C4-2B (cell line): ENCODE results near the gene IMMT.

Experiments used
- H3K27ac ChIP-seq: fragments of 450-650 bp; 2 replicates; pipeline ENCODE4 v1.5.1; 2017
- CTCF ChIP-seq: fragments of 450-650 bp; conservative IDR thresholded peaks from 2 replicates; pipeline ENCODE4 v1.5.1; 2017; ENCODE audit warnings: mild to moderate bottlenecking
- ZFX ChIP-seq: fragments of 450-650 bp; IDR thresholded peaks from 2 replicates; pipeline ENCODE4 v1.6.1; 2017

IMMT gene

GRCh38 chr2:86107031-86107430 lies 88.2 kb downstream of the IMMT start:
- H3K27ac ChIP-seq = no peak overlapping the region
- TF ChIP-seq CTCF (no peak), ZFX (no peak)

GRCh38 chr2:86105969-86106945 lies 89.0 kb downstream of the IMMT start, which contains the start of gene PTCD3:
PTCD3 (plus strand) TSS chr2:86106235; CDS start chr2:86106248, 13 bp downstream.
- TF ChIP-seq CTCF (no peak), ZFX (peak; percentile 5; the same call in 1 of the 2 replicates)
- peak within 1 kb of the TSS; percentile 88 for H3K27ac ChIP-seq

GRCh38 chr2:86105252-86105968 lies 89.9 kb downstream of the IMMT start, which contains the start of gene POLR1A:
POLR1A (minus strand) TSS chr2:86105886; CDS start chr2:86105776, 110 bp downstream.
- peak within 1 kb of the TSS; percentile 88 for H3K27ac ChIP-seq
- TF ChIP-seq CTCF (no peak), ZFX (peak; percentile 73)

- H3K27ac ChIP-seq = no peak overlapping the region
- no peak for TF ChIP-seq CTCF
- TF ChIP-seq ZFX = no peak
Observed at GRCh38 chr2:86102157-86102556, 93.1 kb downstream of the IMMT start.

- no peak overlapping the region for H3K27ac ChIP-seq
- TF ChIP-seq ZFX = no peak
- no peak for TF ChIP-seq CTCF
Observed at GRCh38 chr2:86097913-86098312, 97.3 kb downstream of the IMMT start.

GRCh38 chr2:86097114-86097896 lies 98.0 kb downstream of the IMMT start:
- TF ChIP-seq ZFX = no peak
- no peak for TF ChIP-seq CTCF
- no peak overlapping the region for H3K27ac ChIP-seq
